Activated T-helper 17 cell treated with anti-CD3 and anti-CD28 coated beads, Interleukin-2, amount 50 U/mL, for 72 hours (primary cell): ENCODE results near the gene WT1. TPM values are rescaled to one million over a fixed set of nuclear protein-coding genes. Genes with fewer than 3 reads are reported as not detected.

ENCODE experiments used
- ATAC-seq: fragments of 150-1000 bp; cut with Tn5 transposase; replicated peaks from 2 replicates; pipeline ENCODE4 v1.10.0; 2021; ENCODE audit warnings: mild to moderate bottlenecking, moderate library complexity
- H3K27ac Mint-ChIP-seq: one replicate; pipeline ENCODE4 v1.8.0; 2022; ENCODE audit warnings: mixed read lengths
- H3K27me3 Mint-ChIP-seq: one replicate; pipeline ENCODE4 v1.8.0; 2022; ENCODE audit warnings: mixed read lengths
- H3K36me3 Mint-ChIP-seq: one replicate; pipeline ENCODE4 v1.8.0; 2022; ENCODE audit warnings: low read depth, mild to moderate bottlenecking, mixed read lengths
- H3K4me1 Mint-ChIP-seq: one replicate; pipeline ENCODE4 v1.8.0; 2022; ENCODE audit warnings: mixed read lengths
- H3K4me3 Mint-ChIP-seq: one replicate; pipeline ENCODE4 v1.8.0; 2022; ENCODE audit warnings: mild to moderate bottlenecking, mixed read lengths
- H3K9me3 Mint-ChIP-seq: one replicate; pipeline ENCODE4 v1.8.0; 2022; ENCODE audit warnings: mixed read lengths
- total RNA-seq, 2 donors: library from RNA; stranded (reverse); gene quantifications; one replicate each; pipeline ENCODE4 v1.2.3, GENCODE V29; 2022

The WT1 gene
- total RNA-seq, 2 donors from 2014 or later = not detected

DNA sequence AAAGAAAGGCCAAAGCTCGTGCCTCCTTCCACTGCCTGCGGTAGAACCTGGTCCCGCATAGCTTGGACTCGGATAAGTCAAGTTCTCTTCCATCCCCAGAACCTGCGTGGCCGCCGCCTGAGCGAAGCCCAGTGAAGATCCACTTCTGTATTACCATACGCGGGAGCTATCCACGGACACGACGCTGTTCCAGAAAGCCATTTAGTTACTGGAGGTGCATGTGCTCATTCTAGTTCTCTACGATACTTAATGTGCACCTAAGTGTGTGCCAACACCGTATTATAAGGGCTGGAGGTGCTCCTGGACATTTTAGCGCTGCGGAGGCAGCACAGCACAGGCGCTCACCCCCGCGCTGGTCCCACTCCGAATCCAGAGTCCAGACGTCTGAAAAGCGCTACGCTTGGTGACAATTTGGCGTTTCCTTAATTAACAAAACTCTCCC lies 1.4 kb downstream of the WT1 start:
- H3K27ac Mint-ChIP-seq = no peak overlapping the region

DNA sequence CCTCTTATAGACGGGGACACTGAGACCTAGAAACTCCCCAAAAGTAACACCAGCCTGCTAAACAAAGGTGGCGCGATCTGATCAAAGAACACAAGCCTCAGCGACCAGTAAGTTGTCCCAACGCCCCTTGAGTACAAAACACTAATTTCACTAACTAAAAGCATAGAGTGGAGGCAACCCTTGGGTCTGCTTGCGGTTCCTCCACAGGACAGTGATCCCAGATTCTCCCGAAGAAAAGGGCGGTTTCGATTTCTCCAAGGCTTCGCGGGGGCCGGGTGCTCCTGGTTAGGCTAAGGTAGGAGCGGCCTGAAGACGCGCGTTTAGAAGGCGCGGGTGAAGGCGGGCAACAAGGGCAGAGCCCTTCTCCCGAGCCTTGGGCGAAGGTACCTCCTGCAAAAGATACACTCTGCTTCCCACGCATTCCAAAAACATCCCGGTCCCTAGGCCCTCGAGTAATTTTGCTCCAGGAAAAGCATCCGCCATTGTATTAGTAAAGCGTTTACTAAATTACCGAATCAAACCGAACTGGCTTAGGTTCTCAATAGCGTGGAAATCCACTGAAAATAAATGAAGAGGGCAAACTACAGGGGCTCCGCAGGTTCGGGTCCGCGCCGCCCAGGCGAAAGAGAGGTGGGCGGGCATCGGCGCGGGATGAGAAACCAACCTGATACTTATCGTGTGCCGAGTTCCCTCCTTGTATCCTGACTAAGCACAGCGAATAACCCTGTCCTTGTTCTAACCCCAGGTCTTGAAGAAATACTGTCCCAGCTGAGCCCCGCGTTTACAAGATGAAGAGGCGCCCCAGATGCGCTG lies 2.0 kb downstream of the WT1 start:
- H3K27me3 Mint-ChIP-seq = peaks cover 64% of the 10 kb centered on the region
- ATAC-seq = no peak
- peaks cover 14% of the 10 kb centered on the region for H3K4me1 Mint-ChIP-seq

More for the DNA sequence above, 1.4 kb downstream of the WT1 start:
- no peak for ATAC-seq
- peaks cover 5% of the 10 kb centered on the region for H3K36me3 Mint-ChIP-seq
- H3K9me3 Mint-ChIP-seq = no peaks in the 10 kb centered on the region
- peak overlapping the region; percentile 43 for H3K4me3 Mint-ChIP-seq
- peaks cover 14% of the 10 kb centered on the region for H3K4me1 Mint-ChIP-seq
- H3K27me3 Mint-ChIP-seq = peaks cover 63% of the 10 kb centered on the region

DNA sequence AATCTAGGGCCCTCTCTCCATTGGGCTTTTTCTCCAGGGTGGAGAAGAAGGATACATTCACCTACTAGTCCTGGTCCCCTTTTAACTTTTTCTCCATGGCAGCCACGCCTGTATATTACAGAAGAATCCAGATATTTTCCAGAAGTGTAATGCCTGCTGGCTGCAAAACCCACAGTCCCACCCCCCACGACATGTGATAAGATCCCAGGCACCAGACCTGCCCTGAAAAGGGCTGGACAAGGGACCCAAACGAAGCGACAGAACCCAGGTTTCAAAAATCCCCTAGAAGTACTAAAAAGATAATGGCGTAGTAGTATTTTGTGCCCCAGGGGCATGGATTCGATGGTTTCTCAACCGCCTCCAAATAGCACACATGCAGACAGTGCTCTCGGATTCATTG lies 2.8 kb downstream of the WT1 start:
- peaks cover 14% of the 10 kb centered on the region for H3K4me1 Mint-ChIP-seq
- no peaks in the 10 kb centered on the region for H3K9me3 Mint-ChIP-seq
- peaks cover 5% of the 10 kb centered on the region for H3K36me3 Mint-ChIP-seq
- ATAC-seq = no peak
- no peak overlapping the region for H3K27ac Mint-ChIP-seq
- H3K4me3 Mint-ChIP-seq = peak overlapping the region; percentile 43
- peaks cover 65% of the 10 kb centered on the region for H3K27me3 Mint-ChIP-seq

More for the DNA sequence above, 2.0 kb downstream of the WT1 start:
- H3K27ac Mint-ChIP-seq = no peak overlapping the region
- H3K9me3 Mint-ChIP-seq = no peaks in the 10 kb centered on the region
- H3K4me3 Mint-ChIP-seq = peak overlapping the region; percentile 43
- peaks cover 5% of the 10 kb centered on the region for H3K36me3 Mint-ChIP-seq

DNA sequence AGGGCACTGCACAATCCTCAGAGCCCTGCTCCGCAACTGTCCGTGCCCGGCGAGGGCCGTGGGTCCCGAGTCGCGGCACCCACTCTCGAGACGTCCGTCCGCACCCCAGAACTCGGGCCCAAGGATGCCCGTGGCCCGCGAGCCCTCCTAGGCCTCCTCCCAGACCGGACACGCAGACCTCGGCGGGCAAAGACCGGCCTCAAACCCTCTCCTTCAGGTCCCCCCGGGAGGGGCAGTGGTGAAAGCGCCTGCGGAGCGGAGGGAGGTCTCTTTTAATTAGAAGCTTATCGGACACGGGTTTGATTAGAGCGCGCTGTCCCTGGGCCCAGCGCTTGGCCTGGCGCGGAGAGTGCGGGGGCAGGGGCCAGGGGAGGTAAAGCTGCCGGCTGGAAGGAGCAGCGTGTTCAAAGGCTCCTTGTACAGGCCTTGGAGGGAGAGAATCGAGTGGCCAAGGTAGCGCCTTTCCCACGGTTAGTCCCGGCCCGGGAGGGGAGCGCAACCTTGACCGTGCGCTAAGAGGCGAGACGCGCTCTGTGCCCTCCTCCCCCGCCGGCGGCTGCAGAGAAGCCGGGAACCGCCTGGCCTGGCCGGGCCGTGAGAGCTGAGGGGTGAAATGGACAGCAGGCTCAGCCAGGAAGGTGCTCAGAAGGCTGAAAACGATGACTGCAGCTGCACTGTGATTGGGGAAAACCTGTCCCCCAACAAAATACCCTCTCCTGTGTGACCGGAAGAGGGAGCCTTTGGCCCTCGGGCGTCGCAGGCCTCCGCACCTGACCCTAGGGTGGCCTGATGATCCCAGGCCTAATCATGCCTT lies 4.6 kb downstream of the WT1 start:
- H3K4me1 Mint-ChIP-seq = peaks cover 8% of the 10 kb centered on the region
- H3K36me3 Mint-ChIP-seq = no peaks in the 10 kb centered on the region
- no peak overlapping the region for H3K4me3 Mint-ChIP-seq
- H3K9me3 Mint-ChIP-seq = no peaks in the 10 kb centered on the region
- H3K27ac Mint-ChIP-seq = no peak overlapping the region
- peaks cover 63% of the 10 kb centered on the region for H3K27me3 Mint-ChIP-seq
- no peak for ATAC-seq

DNA sequence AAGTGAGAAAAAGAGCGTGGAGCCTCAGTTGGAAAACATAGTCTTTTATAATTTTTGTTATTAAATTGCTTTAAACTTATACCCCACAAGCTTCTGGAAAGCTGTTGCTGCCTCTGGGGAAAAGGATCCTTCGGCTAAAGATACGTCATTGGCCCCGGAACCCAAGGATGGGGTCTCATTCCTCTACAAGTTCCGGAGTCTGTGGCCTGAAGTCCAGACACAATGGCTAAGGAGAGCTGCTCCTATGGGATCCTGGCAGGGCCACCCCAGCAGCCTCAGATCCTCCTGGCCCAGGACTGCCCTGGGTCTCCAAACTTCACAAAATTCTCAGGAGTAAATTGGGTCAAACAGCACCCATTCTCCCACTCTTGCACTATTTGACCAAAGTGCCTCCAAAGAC lies 5.9 kb downstream of the WT1 start:
- Mint-ChIP-seq H3K27me3 (peaks cover 73% of the 10 kb centered on the region), H3K27ac (no peak overlapping the region), H3K4me3 (no peak overlapping the region), H3K36me3 (no peaks in the 10 kb centered on the region), H3K4me1 (peaks cover 6% of the 10 kb centered on the region), H3K9me3 (no peaks in the 10 kb centered on the region)
- no peak for ATAC-seq

DNA sequence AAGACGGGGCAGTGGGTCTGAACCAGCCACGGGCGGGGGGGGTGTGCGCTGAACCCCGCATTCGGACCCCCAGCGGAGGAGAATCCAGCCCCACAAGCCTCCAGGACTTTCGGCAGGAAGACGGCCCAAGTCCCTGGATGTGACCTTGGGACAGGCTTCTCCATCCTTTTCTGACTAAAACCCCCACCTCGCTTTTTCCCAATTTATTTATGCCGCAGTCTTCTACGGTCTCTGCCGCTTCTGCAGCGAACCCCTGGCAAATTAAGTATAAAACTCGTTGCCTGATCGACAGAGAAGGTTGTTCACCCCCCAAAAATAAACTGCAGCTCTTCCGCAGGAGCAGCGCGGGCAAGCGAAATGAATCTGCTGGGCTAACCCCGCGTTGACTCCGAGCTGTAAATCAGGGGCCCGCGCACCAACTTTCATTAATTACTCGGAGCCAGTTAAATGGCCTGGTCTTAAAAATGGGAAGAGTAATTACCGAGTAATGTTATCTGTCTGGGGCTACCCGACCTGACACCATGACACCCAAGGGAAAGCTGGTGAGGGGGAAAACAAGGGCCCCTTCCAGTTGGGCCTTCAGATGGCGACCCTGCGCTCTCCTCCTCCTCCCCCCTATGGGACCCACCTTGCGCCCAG lies 6.6 kb downstream of the WT1 start:
- Mint-ChIP-seq H3K4me1 (peaks cover 6% of the 10 kb centered on the region), H3K9me3 (no peaks in the 10 kb centered on the region)

DNA sequence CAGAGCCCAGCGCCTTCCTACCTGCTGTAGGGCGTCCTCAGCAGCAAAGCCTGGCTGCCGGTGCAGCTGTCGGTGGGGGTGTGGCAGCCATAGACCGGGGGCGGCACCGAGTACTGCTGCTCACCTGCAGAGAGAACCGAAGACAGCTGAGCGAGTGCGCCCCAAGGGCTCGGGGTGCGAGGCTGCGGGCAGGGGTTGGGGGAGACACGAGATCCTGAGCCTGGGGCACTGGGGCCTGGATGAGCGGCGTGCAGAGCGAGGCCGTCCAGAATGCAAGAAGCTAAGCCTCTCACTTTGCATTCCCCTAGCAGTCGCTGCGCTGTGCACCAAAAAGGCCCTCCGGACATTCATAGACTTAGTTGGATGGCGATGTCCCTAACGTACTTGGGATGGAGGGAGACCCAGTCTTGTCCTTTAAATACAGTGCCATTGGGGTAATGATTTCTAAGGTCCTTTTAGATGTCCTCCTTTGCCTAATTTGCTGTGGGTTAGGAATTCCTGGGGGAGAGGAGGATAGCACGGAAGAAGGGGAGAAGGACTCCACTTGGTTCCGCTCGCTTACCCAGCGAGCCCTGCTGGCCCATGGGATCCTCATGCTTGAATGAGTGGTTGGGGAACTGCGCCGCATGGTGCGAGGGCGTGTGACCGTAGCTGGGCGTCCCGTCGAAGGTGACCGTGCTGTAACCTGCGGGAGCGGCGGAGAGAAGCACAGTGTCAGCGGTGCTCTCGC lies 7.2 kb downstream of the WT1 start:
- H3K4me1 Mint-ChIP-seq = no peaks in the 10 kb centered on the region
- H3K9me3 Mint-ChIP-seq = no peaks in the 10 kb centered on the region
- peaks cover 66% of the 10 kb centered on the region for H3K27me3 Mint-ChIP-seq
- no peak for ATAC-seq
- no peaks in the 10 kb centered on the region for H3K36me3 Mint-ChIP-seq
- H3K4me3 Mint-ChIP-seq = peak overlapping the region; percentile 22
- H3K27ac Mint-ChIP-seq = no peak overlapping the region

More for the DNA sequence above, 6.6 kb downstream of the WT1 start:
- no peak for ATAC-seq
- no peak overlapping the region for H3K27ac Mint-ChIP-seq
- no peaks in the 10 kb centered on the region for H3K36me3 Mint-ChIP-seq
- H3K27me3 Mint-ChIP-seq = peaks cover 72% of the 10 kb centered on the region
- no peak overlapping the region for H3K4me3 Mint-ChIP-seq

DNA sequence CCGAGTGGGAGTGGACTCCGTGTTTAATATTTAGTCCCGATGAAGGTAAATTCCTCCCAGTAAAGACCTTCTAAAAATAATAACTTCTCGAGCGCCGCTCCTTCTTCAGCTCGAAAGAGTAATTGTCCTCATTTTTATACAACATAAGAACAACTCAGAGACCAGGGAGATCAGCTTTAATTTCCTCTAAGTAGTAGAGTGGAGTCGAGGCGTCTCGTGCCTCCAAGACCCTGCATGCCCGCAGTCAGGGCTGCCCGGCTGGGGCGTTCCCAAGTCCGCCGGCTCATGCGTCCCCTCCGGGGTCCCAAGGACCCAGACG lies 7.8 kb downstream of the WT1 start:
- Mint-ChIP-seq H3K4me1 (no peaks in the 10 kb centered on the region), H3K36me3 (no peaks in the 10 kb centered on the region), H3K9me3 (no peaks in the 10 kb centered on the region), H3K27ac (no peak overlapping the region), H3K4me3 (peak overlapping the region; percentile 22), H3K27me3 (peaks cover 60% of the 10 kb centered on the region)
- ATAC-seq = no peak

DNA sequence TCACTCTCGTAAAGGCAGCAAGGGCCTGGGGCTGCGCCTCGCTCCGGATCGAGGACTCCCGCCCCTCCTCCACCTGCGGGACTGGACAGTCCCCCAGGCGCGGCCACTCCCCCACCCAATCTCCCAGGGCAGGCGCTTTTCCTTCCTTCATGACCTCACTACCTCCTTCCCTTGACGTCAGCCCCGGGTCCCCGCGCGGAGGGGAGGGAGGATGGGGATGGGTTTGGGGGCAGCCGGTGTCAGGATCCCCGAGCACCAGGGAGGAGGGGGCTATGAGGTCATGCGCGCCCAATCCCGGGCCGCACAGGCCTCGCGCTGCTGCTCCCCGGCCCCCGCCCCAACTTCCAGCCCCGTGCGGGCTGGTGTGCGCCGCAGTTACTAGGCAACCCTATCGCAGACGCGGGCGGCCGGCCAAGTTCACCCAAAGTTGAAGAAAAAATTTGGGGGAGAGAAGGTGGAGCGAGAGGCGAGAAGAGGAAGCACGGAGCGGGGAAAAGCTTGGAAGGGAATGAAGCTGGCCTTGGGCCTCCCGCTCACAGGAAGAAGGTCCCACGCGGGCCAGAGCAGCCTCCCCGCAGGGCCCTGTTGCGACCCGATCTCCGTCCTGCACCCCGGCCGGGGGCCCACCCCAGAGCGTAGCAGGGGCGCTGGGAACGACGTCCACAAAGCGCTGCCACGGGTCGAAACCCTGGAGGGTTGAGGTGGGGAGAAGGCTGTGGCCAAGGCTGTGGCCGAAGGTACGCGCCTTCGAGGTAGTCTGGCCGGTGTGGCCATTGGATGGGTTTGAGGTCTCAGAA lies 8.3 kb downstream of the WT1 start:
- Mint-ChIP-seq H3K27me3 (peaks cover 55% of the 10 kb centered on the region), H3K27ac (no peak overlapping the region), H3K36me3 (no peaks in the 10 kb centered on the region), H3K4me3 (peak overlapping the region; percentile 33), H3K4me1 (no peaks in the 10 kb centered on the region), H3K9me3 (no peaks in the 10 kb centered on the region)
- ATAC-seq = no peak

DNA sequence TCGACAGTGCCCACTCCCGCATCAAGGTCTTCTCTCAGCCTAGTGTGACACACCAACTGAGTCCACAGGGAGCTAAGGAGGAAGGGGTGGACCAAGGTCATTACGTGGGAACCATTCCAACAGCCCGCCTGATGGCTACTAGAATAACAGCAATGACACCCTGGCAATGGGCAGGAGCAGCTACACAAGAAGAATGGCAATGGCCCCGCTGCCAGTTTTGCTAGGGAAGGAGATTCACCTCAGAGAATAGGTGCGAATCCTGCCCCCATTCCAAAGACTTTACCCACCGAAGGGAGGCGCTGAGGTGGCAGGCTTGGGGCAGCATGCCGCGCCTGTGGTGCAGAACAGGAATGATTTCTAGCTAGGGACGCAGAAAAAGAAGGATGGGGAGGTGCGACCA lies 9.1 kb downstream of the WT1 start:
- Mint-ChIP-seq H3K9me3 (no peaks in the 10 kb centered on the region), H3K4me3 (peak overlapping the region; percentile 33), H3K27me3 (peaks cover 50% of the 10 kb centered on the region), H3K4me1 (peaks cover 7% of the 10 kb centered on the region), H3K36me3 (no peaks in the 10 kb centered on the region), H3K27ac (no peak overlapping the region)
- no peak for ATAC-seq

DNA sequence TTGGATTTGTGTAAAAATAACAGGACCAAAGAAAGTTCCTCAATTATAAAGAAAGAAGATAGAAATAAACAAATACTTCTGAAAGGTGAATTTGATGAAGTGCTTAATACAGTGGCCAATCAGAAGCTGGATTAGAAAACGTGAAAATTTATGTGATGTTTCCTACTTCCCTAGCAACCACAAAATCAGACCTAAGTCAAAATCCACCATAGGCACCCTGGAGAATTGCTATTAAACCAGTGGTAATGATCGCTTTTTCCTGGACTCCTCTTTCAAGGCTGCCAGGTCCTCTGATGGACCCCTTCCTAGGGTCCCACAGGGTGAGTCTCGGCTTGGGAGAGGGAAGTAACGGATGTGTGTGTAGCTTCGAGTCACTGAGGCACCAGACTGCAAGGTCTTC lies 9.6 kb downstream of the WT1 start:
- H3K9me3 Mint-ChIP-seq = no peaks in the 10 kb centered on the region
- peaks cover 11% of the 10 kb centered on the region for H3K4me1 Mint-ChIP-seq
- peaks cover 50% of the 10 kb centered on the region for H3K27me3 Mint-ChIP-seq
- no peak overlapping the region for H3K4me3 Mint-ChIP-seq
- no peak overlapping the region for H3K27ac Mint-ChIP-seq
- ATAC-seq = no peak
- no peaks in the 10 kb centered on the region for H3K36me3 Mint-ChIP-seq

DNA sequence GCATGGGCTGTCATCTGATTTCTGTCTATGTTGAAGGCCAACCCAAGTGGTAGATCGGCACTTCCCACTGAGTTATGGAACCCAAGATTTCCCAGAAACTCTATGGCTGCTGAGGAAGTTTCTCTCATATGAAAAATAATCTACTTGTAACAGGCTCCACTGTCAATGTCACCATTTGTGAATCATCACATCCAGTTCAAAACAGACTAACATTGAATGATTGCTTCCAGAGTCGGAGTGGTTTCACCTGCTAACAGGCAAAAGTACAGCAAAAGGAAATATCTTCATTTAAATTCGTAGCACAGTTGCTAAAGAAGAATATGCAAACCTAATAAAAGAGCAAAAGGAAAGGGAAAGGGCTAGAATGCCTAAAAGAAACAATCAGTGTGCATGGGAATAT lies 12.8 kb downstream of the WT1 start:
- Mint-ChIP-seq H3K4me3 (no peak overlapping the region), H3K27ac (no peak overlapping the region), H3K36me3 (no peaks in the 10 kb centered on the region), H3K27me3 (peaks cover 27% of the 10 kb centered on the region), H3K9me3 (no peaks in the 10 kb centered on the region), H3K4me1 (peaks cover 13% of the 10 kb centered on the region)
- ATAC-seq = no peak

DNA sequence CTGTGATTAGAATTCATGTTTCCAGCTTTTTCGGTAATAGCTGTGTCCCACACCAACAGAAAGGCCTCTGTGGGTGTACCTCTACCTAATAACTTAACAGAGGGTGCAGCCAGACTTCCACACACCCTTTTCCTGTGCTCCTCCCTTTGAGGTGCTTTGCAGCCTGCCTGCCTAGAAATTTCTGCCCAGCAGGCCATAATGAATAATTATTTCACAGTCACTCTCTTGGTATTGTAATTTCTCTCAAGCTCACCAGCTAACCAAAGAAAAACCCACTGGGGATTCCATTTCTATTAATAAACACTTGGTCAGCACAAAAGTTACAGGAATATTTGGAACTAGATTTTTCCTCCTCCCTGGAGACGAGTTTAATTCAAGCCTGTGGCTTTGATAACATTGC lies 13.3 kb downstream of the WT1 start:
- peaks cover 25% of the 10 kb centered on the region for H3K27me3 Mint-ChIP-seq
- ATAC-seq = no peak
- H3K4me3 Mint-ChIP-seq = no peak overlapping the region
- no peak overlapping the region for H3K27ac Mint-ChIP-seq
- H3K4me1 Mint-ChIP-seq = peaks cover 13% of the 10 kb centered on the region
- H3K9me3 Mint-ChIP-seq = no peaks in the 10 kb centered on the region
- no peaks in the 10 kb centered on the region for H3K36me3 Mint-ChIP-seq
